GM21723 (cell line): ENCODE measurements around the gene GIMAP4.
"Not testable (repeated sequence)": the region's sequence is repeated elsewhere in the genome, so short reads cannot be mapped to it uniquely, and the experiment has no call there.

Experiments used
- ATAC-seq: cut with Tn5 transposase; IDR thresholded peaks from one replicate; pipeline ENCODE4 v1.9.1; 2021; ENCODE audit warnings: mild to moderate bottlenecking, moderate library complexity; ENCODE audit not compliant: unreplicated experiment

The GIMAP4 gene

GRCh38 chr7:150567169-150567568, at the start of gene GIMAP4:
Gene GIMAP4 (plus strand): TSS chr7:150567390. CDS start chr7:150569902, 2,512 bp downstream.
- no peak for ATAC-seq

- no peak for ATAC-seq
These were observed 47.9 kb upstream of the GIMAP4 start for GRCh38 chr7:150519310-150519709.

GRCh38 chr7:150520145-150520544, 47.0 kb upstream of the GIMAP4 start:
- ATAC-seq = no peak

GRCh38 chr7:150522931-150523330, 44.3 kb upstream of the GIMAP4 start:
- not testable (repeated sequence) for ATAC-seq

- no peak for ATAC-seq
These were observed 43.2 kb upstream of the GIMAP4 start for GRCh38 chr7:150524018-150524417.

- ATAC-seq = no peak
These were observed 35.5 kb upstream of the GIMAP4 start for GRCh38 chr7:150531704-150532103.

- no peak for ATAC-seq
These were observed 28.9 kb upstream of the GIMAP4 start for GRCh38 chr7:150538259-150538658.

- no peak for ATAC-seq
These were observed 14.0 kb upstream of the GIMAP4 start for GRCh38 chr7:150553163-150553562.

GRCh38 chr7:150556521-150557138, 10.6 kb upstream of the GIMAP4 start:
- ATAC-seq = no peak

GRCh38 chr7:150560486-150560885, 6.7 kb upstream of the GIMAP4 start:
- no peak for ATAC-seq

GRCh38 chr7:150562919-150563318, 4.3 kb upstream of the GIMAP4 start:
- ATAC-seq = no peak

- no peak for ATAC-seq
These were observed 3.2 kb upstream of the GIMAP4 start for GRCh38 chr7:150564006-150564405.

GRCh38 chr7:150564566-150564965, 2.6 kb upstream of the GIMAP4 start:
- no peak for ATAC-seq

- ATAC-seq = no peak
These were observed 2.0 kb upstream of the GIMAP4 start for GRCh38 chr7:150565239-150565638.

- ATAC-seq = no peak
These were observed 1.1 kb upstream of the GIMAP4 start for GRCh38 chr7:150566123-150566522.

- ATAC-seq = no peak
These were observed 618 bp upstream of the GIMAP4 start for GRCh38 chr7:150566572-150566971.

- no peak for ATAC-seq
These were observed 696 bp downstream of the GIMAP4 start for GRCh38 chr7:150567871-150568301.

GRCh38 chr7:150568714-150569113, 1.5 kb downstream of the GIMAP4 start:
- ATAC-seq = no peak

GRCh38 chr7:150569245-150569955, 2.2 kb downstream of the GIMAP4 start:
- ATAC-seq = no peak

GRCh38 chr7:150570556-150571465, 3.6 kb downstream of the GIMAP4 start:
- ATAC-seq = no peak

GRCh38 chr7:150572496-150572895, 5.3 kb downstream of the GIMAP4 start:
- no peak for ATAC-seq
